HepG2 (cell line): ENCODE measurements around the gene CISD2.
"Not testable (repeated sequence)": the region's sequence is repeated elsewhere in the genome, so short reads cannot be mapped to it uniquely, and the experiment has no call there.

ENCODE experiments used
- ELF1 ChIP-seq: sonication (generic); formaldehyde crosslinking; IDR thresholded peaks from 2 replicates; pipeline ENCODE4 v1.4.0; 2020; ENCODE audit warnings: missing genetic modification reagents
- IRF2 ChIP-seq: IDR thresholded peaks from 2 replicates; pipeline ENCODE4 v1.6.1; 2018; ENCODE audit warnings: missing genetic modification reagents, missing compliant biosample characterization
- POLR2AphosphoS5 ChIP-seq: IDR thresholded peaks from 2 replicates; pipeline ENCODE4 v1.6.1; 2012; ENCODE audit warnings: low read depth, low read length

- not testable (repeated sequence) for TF ChIP-seq POLR2AphosphoS5; IRF2; ELF1 (CRISPR knock-in tag)
Observed at GRCh38 chr4:102819100-102819499, 49.7 kb upstream of the CISD2 start.
